OCI-LY1 (cell line): ENCODE results near the gene HOMEZ.

Experiments used
- EZH2 ChIP-seq: fragments of 200-600 bp; sonication (generic), shearing (Covaris generic); IDR thresholded peaks from 2 replicates; pipeline ENCODE4 v1.8.0; 2017; ENCODE audit warnings: borderline replicate concordance, mixed run types, mild to moderate bottlenecking, antibody characterized with exemption, low read length, moderate library complexity, mixed read lengths
- TF ChIP-seq, protein P1 (sequence below): fragments of 200-600 bp; sonication (generic), shearing (Covaris generic); IDR thresholded peaks from 2 replicates; pipeline ENCODE4 v1.5.1; 2017; ENCODE audit warnings: mild to moderate bottlenecking, antibody characterized with exemption, low read length, moderate library complexity, mixed read lengths

- TF ChIP-seq, protein P1, sequence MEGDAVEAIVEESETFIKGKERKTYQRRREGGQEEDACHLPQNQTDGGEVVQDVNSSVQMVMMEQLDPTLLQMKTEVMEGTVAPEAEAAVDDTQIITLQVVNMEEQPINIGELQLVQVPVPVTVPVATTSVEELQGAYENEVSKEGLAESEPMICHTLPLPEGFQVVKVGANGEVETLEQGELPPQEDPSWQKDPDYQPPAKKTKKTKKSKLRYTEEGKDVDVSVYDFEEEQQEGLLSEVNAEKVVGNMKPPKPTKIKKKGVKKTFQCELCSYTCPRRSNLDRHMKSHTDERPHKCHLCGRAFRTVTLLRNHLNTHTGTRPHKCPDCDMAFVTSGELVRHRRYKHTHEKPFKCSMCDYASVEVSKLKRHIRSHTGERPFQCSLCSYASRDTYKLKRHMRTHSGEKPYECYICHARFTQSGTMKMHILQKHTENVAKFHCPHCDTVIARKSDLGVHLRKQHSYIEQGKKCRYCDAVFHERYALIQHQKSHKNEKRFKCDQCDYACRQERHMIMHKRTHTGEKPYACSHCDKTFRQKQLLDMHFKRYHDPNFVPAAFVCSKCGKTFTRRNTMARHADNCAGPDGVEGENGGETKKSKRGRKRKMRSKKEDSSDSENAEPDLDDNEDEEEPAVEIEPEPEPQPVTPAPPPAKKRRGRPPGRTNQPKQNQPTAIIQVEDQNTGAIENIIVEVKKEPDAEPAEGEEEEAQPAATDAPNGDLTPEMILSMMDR, result no peak
- no peak for TF ChIP-seq EZH2
Measured at GRCh38 chr14:23324993-23325392, 39.1 kb upstream of the HOMEZ start.
